GM19463 (cell line): Measurements from ENCODE around the gene KCNA2.
A peak's percentile ranks its signal among the peaks of the same experiment; 100 is the strongest.

Experiments used
- ATAC-seq: cut with Tn5 transposase; IDR thresholded peaks from one replicate; pipeline ENCODE4 v1.9.1; 2021; ENCODE audit warnings: mild to moderate bottlenecking, moderate library complexity; ENCODE audit not compliant: unreplicated experiment

KCNA2 gene

GRCh38 chr1:110605901-110606656, at the start of gene KCNA2:
TSS of gene KCNA2 (minus strand) at chr1:110606358. CDS start at chr1:110604782, 1,576 bp downstream.
- no peak for ATAC-seq

DNA sequence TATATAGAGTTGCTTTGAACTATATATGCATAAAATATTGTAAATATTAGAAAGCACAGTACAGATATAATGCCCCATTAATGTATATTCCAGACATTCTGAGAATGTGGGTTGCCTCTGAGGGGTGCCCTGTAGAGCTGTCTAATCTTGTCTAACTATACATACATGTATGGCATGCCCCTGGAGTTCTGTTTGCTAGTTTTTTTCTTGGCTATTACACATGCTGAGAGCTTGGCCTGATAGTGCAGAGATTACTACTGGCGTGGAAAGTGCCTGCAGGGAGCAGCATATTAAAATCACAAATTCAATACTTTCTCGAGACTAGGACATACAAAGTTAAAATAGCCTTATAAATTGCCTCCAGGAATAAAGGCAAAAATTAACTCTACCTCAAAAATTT, 44.5 kb upstream of the KCNA2 start:
- no peak for ATAC-seq

- ATAC-seq, result no peak
These were observed 42.3 kb upstream of the KCNA2 start for GRCh38 chr1:110648417-110648816.

GRCh38 chr1:110647254-110647891, 41.2 kb upstream of the KCNA2 start:
- no peak for ATAC-seq

DNA sequence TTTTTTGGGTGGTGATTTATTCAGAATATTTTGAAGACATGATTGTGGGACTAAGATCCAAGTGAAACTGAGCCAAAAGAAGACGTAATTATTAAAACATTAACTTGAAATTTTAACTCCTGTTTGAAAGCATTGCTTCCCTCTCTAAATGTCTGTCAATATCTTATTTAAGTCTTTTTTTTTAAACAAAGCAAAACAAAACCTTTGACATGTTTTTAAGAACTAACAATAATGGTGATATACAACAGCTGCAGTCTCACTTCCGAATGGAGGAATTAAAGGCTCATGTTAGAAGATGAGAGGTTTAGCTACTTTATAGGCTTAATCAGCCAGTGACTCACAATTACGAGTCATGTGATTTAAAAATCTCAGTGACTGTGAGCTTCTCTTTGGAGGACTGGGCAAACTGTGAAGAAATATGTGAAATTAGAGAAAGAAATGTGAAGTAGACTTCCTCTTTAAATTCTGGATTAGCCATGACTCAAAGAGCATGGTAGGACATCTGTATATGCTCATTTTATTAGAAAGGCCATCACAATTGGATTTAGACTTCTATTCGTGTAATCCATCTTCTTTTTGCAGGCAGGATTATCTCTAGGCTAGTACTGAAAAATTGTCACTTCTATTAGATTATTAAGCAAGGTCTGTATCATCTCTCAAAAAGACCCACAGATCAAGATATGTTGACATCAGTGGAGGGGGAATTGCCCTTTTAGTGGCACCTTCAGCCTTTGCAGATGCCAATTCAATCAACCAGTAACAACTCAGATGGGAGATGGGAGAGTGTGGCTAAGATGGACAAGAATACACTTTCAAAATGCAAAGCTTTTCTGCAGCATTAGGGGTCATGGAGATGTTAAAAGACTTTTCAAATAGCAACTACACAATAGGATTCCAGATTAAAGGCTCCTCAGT, 39.9 kb upstream of the KCNA2 start:
- ATAC-seq, result no peak

DNA sequence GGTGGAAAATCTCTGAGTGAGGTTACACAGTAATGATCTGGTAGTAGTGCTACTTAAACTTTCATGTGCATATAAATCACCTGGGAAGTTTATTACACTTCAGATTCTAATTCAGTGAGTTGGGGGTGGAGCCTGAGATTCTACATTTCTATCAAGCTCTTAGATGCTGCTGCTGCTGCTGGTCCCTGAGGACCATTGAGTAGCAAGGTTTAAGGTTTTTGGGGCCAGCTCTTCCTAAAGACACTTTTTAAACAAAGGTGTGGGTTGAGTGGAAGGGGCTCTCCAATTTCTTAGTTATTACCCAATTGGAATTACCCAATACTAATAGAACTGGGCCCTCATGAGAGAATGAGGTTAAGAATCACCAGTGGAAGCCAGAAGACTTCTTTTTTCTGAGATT, 39.1 kb upstream of the KCNA2 start:
- ATAC-seq, result no peak

DNA sequence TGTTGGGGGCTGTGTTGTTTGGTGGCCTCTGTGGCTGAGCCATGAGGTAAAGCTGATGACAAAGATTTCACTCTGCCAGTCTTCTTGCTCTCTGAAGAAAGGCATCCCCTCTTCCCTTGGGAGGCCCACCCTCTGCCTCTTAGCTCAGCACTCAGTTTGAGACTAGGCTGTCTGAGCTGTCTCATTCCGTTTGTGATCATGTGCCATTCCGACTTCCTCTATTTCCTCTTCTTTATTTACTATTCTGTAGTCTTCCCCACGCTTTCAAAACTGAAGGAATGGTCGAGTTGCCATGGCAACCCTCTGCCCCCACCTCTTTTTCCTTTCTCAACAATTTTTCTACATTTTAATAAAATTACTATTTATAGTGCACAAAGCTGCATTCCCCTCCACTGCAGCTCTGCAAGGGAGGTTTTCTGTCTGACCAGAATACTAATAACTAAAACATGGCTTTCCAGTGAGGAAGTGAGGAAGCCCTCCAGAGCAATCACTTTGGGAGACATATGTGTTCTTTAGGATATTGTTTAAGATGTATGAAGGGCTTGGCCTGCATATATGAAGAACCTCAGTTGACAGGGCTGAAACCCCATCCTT, 37.8 kb upstream of the KCNA2 start:
- ATAC-seq, result no peak

- no peak for ATAC-seq
These were observed 33.7 kb upstream of the KCNA2 start for GRCh38 chr1:110639724-110640386.

DNA sequence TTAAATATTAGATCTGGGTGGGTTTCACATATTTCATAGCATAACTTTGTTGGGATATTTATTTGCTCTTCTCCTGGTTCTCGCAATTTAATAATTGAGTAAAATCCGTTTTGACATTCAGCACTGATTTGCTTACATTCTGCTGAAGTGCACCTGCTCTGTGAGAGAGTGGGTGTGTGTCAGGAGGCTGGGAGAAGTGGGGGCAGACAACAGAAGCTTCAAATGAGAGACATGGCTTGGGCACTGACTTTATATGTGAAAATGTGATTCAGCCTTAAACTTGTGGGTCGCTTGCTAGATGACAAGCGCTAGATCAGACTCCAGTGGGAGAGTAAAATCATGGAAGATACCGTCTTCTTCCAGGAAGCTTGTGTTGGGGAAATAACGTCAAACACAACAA, 32.4 kb upstream of the KCNA2 start:
- ATAC-seq, result no peak

DNA sequence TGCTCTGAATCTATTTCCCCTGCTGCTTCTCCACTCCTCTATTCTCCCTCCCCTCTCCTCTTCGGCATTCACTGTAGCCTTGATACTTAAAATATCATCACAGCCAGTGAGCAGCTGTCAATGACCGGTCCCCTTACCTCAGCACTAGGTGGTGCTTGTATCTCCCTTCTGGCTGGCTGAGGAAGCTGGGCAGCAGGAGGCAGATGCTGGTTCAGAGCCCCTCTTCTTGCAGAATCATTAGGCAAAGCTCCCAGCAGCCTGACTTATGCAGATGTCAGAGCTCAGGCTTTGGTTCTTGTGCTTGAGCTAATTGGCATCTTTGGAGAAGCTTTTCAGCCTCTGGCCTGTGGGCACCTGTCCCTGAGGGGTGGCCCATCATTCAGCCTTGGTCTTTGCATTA, 31.9 kb upstream of the KCNA2 start:
- ATAC-seq, result no peak

- no peak for ATAC-seq
These were observed 31.3 kb upstream of the KCNA2 start for GRCh38 chr1:110637475-110637874.

GRCh38 chr1:110636149-110636935, 30.2 kb upstream of the KCNA2 start:
- ATAC-seq, result no peak

DNA sequence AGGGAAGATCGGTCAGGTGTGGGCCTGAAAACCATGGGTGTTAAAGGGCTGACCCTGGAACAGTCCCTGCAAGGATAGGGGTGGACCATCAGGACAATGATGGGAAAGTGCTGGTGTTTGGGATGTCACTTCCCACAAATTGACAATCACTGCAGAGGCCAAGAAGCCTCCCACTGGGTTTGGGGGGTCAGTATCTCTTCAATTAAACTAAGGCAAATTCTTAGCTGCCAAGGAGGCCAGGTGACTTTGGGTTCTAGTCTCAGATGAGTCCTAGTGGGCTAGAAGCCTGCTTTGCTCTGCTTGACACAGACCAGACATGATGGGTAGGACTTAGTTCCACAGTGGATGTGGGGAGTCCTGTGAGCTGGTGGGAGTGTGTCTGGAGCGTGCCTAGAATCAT, 29.3 kb upstream of the KCNA2 start:
- no peak for ATAC-seq

DNA sequence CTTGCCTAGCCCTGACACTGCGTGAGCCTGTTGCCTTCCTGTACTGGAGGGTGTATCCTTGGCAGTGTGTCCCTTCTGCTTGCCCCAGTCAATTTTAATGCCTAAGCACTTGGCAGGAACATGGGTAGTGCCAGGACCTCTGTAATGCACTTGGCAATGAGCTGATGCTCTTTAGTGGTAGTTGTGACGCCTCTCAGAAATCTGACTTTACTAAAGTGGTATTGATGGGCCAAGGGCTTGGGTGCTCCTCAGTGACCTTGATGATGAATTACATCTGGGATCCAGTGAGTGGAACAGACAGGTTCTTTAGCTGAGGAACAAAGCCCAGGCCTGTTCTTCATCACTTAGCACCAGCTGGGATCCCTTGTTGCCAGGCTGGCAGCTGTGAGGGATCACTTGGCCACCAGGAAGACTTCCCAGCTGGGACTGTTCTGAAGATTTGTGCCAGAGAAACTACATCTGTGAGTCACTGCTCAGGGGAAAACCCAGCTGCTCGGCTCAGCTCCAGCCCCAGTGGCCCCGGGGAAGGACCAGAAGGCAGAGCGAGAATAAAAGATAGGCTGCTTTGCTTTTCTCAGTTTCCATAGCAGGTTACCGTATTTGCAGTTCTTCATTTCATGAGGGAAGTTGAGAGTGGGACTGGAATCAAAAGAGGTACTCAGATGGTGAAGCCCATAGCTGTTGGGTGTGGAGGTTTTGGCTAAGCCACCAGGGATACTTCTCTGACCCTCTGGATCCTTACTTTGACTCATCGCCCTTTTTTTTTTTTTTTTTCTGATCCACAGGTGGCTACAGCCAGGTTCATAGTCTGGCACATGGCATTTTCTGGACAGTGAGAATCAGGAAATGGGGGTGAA, 28.5 kb upstream of the KCNA2 start:
- ATAC-seq, result peak; percentile 73

GRCh38 chr1:110634086-110634454, 27.9 kb upstream of the KCNA2 start:
- no peak for ATAC-seq

DNA sequence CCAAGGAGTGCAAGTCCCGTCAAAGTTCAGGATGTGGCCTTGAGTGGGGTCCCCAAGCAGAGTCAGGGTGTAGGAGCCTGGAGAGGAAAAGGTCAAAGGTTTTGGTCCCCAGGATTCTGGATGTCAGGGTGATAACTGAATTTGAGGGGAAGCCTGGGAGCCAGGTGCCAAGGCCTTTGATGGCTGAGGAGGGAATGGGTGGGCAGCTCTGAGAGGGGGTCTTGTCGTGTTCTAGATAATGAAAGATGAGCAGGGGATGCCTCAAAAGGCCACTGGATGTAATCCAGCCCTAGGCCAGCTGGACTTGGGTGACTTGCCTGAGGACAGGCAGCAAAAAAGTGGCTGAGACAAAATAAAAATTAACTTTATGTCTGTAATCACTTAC, 27.5 kb upstream of the KCNA2 start:
- ATAC-seq, result no peak

- ATAC-seq, result no peak
These were observed 25.9 kb upstream of the KCNA2 start for GRCh38 chr1:110631836-110632620.
